ENCODE results near the gene HELT. TPM values are rescaled to one million over a fixed set of nuclear protein-coding genes. Genes with fewer than 3 reads are reported as not detected.
"Not testable (repeated sequence)": the region's sequence is repeated elsewhere in the genome, so short reads cannot be mapped to it uniquely, and the experiment has no call there.

HELT gene
- total RNA-seq, 4 donors from 2014 or later, result not detected

- Histone ChIP-seq H3K9me3 (no peaks in the 10 kb centered on the region), H3K36me3 (no peaks in the 10 kb centered on the region), H3K4me1 (peaks cover 0 to 10% (median 0%) of the 10 kb centered on the region in 4 donors), H3K27me3 (peaks cover 0 to 11% of the 10 kb centered on the region in 2 donors), H3K4me3 (no peak overlapping the region), H3K27ac (no peak overlapping the region)
- WGBS, 2 donors, result 88 to 92% methylated on average over 6 of the region's 6 CpGs
- TF ChIP-seq CTCF (IDR thresholded peaks at IDR 0.05), result no peak
- TF ChIP-seq POLR2A (IDR thresholded peaks at IDR 0.05), result no peak
- TF ChIP-seq EP300 (IDR thresholded peaks at IDR 0.05), result no peak
- DNase-seq (ENCODE audit: low spot score in 2 of 2), result no peak
These were observed 17.7 kb downstream of the HELT start for GRCh38 chr4:185036019-185036418.

GRCh38 chr4:185036842-185037241 is 18.6 kb downstream of the HELT start:
- H3K4me3 ChIP-seq, result no peak overlapping the region
- H3K36me3 ChIP-seq, result no peaks in the 10 kb centered on the region
- H3K9me3 ChIP-seq, result no peaks in the 10 kb centered on the region
- no peak for TF ChIP-seq POLR2A (IDR thresholded peaks at IDR 0.05)
- no peak for TF ChIP-seq EP300 (IDR thresholded peaks at IDR 0.05)
- TF ChIP-seq CTCF (IDR thresholded peaks at IDR 0.05), result no peak
- WGBS, 2 donors, result 82 to 89% methylated on average over 6 of the region's 6 CpGs
- DNase-seq (ENCODE audit: low spot score in 2 of 2), result no peak
- H3K27me3 ChIP-seq, result peaks cover 0 to 11% of the 10 kb centered on the region in 2 donors
- H3K27ac ChIP-seq, result no peak overlapping the region
- peaks cover 0 to 10% (median 0%) of the 10 kb centered on the region in 4 donors for H3K4me1 ChIP-seq

GRCh38 chr4:185039508-185040273 is 21.4 kb downstream of the HELT start:
- H3K4me3 ChIP-seq, result no peak overlapping the region
- WGBS, 2 donors, result 17 to 22% methylated on average over 15 of the region's 15 CpGs
- peaks cover 0 to 10% (median 0%) of the 10 kb centered on the region in 4 donors for H3K4me1 ChIP-seq
- peak in 1 of 2 donors; percentile 49 for DNase-seq (ENCODE audit: low spot score in 2 of 2)
- TF ChIP-seq CTCF (IDR thresholded peaks at IDR 0.05) (peak; percentile 72 to 91 (median 83)), EP300 (IDR thresholded peaks at IDR 0.05) (no peak)
- no peaks in the 10 kb centered on the region for H3K9me3 ChIP-seq
- no peaks in the 10 kb centered on the region for H3K27me3 ChIP-seq
- H3K27ac ChIP-seq, result no peak overlapping the region
- H3K36me3 ChIP-seq, result no peaks in the 10 kb centered on the region

GRCh38 chr4:185040523-185040922 is 22.2 kb downstream of the HELT start:
- no peak overlapping the region for H3K27ac ChIP-seq
- no peaks in the 10 kb centered on the region for H3K36me3 ChIP-seq
- TF ChIP-seq EP300 (IDR thresholded peaks at IDR 0.05) (no peak), CTCF (IDR thresholded peaks at IDR 0.05) (no peak), POLR2A (IDR thresholded peaks at IDR 0.05) (no peak)
- H3K4me3 ChIP-seq, result no peak overlapping the region
- no peaks in the 10 kb centered on the region for H3K9me3 ChIP-seq
- H3K4me1 ChIP-seq, result peaks cover 0 to 10% (median 0%) of the 10 kb centered on the region in 4 donors
- DNase-seq (ENCODE audit: low spot score in 2 of 2), result no peak
- WGBS, 2 donors, result 71 to 82% methylated on average over 5 of the region's 5 CpGs
- H3K27me3 ChIP-seq, result no peaks in the 10 kb centered on the region

GRCh38 chr4:185050286-185050685 is 32.0 kb downstream of the HELT start:
- 65 to 81% methylated on average over 6 of the region's 6 CpGs for WGBS, 2 donors
- not testable (repeated sequence) for H3K36me3 ChIP-seq; H3K4me1 ChIP-seq; DNase-seq (ENCODE audit: low spot score in 2 of 2); H3K4me3 ChIP-seq; H3K27ac ChIP-seq; H3K9me3 ChIP-seq; H3K27me3 ChIP-seq

- H3K9me3 ChIP-seq, H3K27ac ChIP-seq: not testable (repeated sequence)
These were observed 33.0 kb downstream of the HELT start for GRCh38 chr4:185051283-185051682.

More at GRCh38 chr4:185051283-185051682, 33.0 kb downstream of the HELT start:
- not testable (repeated sequence) for H3K4me3 ChIP-seq; H3K4me1 ChIP-seq; H3K36me3 ChIP-seq; H3K27me3 ChIP-seq; DNase-seq (ENCODE audit: low spot score in 2 of 2)
- WGBS, 2 donors, result 95 to 99% methylated on average over 5 of the region's 5 CpGs
